LHCN-M2 (cell line): ENCODE measurements around the gene GNG7. TPM values are rescaled to one million over a fixed set of nuclear protein-coding genes. Genes with fewer than 3 reads are reported as not detected.
"Not testable (repeated sequence)": the region's sequence is repeated elsewhere in the genome, so short reads cannot be mapped to it uniquely, and the experiment has no call there.

Experiments
- DNase-seq: peaks from one replicate; pipeline ENCODE4 v3.0.0-alpha.2; 2012; ENCODE audit warnings: low read depth
- total RNA-seq: library from RNA; depleted of rRNA; stranded (reverse); fragments of >200 nt; gene quantifications from 2 replicates; pipeline ENCODE4 v1.2.3, GENCODE V29; 2014

Gene GNG7
- total RNA-seq, 1 experiment from 2014 or later, result not detected

DNA sequence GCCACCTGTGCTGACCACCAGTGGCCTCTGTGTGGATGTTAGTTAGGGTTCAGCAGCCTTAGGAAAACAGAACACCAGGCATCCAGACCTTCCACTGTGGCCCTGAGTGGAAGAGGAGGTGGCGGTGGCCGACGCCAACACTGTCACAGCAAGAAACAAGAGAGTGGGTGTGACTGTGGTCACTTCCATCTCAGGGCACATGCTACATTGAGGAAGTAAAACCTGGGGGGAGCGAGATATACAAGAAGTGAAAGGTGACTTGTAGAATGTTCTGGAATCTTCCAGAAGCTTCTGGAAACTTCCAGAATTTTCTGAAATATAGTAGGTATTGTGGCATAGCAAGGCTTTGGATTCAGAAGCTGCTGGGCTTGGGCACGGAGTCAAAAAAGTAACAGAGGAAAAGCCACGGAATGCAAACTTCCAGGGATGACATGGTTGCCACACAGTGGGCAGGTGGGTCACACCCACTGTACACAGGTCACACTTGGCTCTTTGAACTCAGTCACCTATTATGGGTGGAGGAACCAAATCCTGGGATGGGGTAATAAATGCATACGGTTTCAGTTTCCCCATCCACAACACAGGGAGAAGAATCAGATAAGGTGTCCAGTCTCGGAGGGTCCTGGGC lies 24.3 kb downstream of the GNG7 start:
- DNase-seq, result no peak

DNA sequence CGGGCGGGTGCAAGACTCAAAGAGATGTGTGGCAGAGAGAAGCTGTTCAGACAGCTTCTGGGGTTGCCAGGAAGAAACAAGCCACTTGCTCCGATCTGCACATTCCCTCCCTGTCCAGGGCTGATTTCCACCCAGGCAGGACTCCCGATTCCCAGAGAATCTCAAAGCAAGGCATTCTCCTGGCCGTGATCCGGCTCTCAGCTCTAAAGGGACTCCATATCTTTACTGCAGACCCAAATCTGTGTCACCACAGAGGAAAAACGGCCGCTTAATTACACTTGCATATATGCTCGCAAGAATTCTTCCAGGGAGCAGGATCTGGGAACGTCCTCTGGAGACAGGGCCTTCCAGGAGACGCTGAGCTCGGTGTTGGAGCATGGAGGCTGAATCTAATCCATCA lies 25.7 kb downstream of the GNG7 start:
- no peak for DNase-seq

DNA sequence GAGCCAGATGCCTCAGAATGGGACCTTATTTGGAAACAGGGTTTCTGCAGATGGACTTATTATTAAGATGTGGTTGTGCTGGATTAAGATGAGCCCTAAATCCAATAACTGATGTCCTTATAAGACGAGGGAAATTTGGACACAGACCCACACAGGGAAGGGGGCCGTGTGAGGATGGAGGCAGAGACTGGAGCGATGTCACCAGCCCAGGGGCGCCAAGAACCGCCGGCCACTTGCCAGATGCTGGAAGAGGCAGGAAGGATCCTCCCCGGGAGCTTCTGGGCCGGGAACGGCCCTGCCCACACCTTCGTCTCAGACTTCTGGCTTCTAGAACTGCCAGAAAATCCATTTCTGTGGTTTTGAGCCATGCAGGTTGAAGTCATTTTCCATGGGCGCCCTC lies 26.6 kb downstream of the GNG7 start:
- DNase-seq, result no peak

DNA sequence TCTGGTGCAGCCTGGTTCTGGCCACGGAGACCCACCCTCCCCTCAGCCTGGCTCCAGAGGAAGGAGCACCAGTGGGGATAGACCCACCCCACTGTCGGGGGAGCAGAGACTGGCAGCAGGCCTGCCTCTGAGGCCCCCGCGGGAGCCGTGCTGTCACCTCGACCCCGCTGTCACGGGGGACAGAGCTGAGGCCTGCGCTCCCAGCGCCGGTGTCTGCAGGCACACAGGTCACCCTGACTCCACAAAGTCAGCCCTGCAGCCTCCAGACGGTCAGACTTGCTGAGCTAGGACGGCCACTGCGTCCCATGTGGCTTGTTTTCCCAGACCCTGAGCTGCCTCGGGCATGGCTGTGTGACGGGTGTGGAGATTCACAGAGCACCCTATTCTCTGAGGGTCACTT lies 32.3 kb downstream of the GNG7 start:
- DNase-seq, result no peak

DNA sequence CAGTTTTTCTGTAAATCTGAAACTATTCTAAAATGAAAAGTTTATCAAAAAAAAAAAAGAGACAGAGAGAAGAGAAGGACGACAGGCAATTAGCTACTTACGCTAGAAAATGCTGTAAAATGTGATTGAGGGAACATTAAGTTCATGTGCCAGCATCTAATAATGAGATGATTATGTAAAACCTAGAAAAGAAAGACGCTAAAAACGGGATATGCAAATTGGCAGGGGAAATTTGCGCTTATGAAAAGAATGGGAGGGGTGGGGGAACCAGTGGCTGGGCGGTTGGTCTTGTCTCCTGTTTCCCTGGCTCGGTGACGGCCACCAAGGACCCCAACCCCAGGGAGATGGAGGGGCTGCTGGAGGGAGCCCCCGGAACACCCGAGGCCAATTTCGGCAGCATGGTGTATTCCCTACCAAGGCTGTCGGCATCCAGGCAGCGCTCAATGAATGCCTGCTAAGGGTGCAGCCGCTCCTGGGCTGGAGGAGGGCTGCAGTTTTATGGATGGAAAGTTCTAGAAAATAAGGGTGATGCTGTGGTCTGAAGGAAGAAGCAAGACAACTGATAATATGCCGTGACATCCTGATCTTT lies 34.2 kb downstream of the GNG7 start:
- no peak for DNase-seq

DNA sequence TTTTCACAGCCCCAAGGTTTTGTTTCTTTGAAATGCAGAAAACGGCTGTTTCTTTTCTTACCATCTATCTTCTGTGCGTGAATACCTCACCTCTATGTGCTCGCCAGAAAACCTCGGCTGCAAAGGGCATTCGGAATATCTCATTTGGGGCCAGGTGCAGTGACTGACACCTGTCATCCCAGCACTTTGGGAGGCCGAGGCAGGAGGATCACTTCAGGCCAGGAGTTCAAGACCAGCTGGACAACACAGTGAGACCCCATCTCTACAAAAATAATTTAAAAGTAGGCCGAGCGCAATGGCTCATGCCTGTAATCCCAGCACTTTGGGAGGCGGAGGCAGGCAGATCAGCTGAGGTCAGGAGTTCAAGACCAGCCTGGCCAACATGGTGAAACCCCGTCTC lies 35.1 kb downstream of the GNG7 start:
- DNase-seq, result not testable (repeated sequence)

DNA sequence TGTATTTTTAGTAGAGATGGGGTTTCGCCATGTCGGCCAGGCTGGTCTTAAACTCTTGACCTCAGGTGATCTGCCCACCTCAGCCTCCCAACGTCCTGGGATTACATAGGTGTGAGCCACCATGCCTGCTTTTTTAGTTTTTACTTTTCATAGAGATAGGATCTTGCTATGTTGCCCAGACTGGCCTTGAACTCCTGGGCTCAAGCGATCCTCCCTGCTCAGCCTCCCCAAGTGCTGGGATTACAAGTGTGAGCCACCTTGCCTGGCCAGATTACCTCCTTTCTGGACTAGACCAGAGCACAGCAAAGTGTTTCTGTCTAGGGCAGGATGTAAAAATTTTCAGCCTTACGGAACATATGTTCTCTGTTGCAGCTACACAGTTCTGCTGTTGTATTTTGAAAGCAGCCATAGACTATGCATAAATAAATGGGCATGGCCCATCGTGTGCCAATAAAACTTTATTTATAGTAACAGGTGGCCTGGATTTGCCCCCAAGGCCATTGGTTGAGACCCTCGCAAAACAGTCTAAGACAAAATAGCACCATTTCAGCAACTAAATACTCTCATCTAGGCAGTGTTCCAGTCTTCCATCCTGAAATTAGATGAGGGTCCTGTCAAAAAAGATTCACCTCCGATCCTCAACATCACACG lies 36.0 kb downstream of the GNG7 start:
- DNase-seq, result no peak

DNA sequence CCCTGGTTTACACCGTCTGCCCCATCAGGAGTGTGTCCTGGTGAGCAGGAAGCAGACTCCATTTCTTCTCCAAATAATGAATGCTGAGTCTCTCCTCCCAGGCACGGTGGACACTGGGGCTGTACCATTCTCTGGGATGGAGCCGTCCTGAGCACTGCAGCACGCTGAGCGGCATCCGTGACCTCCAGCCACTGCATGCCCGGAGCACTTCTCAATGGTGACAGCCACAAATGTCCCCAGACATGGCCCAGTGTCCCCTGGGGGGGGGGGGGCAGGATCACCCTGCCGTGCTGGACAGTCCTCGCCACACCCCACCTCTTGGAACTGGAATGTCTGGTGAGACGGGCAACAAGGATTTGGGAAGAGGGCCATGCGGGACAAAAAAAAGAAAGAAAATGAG lies 37.4 kb downstream of the GNG7 start:
- DNase-seq, result no peak

DNA sequence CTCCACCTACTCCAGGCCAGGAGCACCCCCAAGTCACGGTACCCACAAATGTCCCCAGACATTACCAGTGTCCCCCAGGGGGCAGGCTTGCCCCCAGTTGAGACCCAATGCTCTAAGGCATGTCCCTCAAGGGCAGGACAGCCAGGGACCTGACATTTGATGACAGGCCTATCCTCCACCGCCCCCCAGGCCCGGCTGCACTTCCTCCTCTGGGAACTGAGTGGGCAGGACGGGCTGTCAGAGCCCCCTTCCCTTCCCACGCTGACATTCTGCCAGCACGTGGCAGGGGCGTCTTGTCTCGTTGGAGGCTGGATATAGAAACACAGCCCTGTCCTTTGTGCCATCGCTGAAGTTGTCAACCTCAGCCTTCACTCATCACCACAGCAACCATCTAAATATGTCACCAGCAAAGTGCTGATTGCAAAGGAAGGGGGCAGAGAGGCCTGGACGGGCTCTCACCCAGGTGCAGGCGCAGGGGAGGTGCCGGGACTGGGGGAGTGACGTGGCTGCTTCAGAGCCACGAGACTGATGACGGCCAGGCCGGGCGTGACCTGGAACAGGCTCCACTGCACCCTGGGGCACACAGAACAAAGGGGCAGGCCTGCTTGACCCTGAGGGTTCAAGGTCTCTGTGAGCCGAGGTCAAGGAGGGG lies 38.4 kb downstream of the GNG7 start:
- DNase-seq, result no peak

DNA sequence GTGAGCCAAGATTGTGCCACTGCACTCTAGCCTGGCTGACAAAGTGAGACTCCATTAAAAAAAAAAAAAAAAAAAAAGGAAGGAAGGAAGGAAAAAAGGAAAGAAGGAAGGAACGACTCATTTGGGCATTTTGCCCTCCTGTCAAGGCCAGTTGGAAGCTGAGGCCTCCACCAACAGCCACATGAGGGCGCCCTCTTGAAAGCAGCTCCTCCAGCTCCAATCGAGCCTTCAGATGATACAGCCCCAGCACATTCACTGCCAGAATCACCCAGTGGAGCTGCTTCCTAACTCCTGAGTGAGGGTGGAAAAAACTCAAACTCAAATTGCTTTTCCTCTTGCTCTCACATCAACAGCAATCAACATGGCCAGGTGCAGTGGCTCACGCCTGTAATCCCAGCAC lies 40.9 kb downstream of the GNG7 start:
- peak; percentile 21 for DNase-seq

DNA sequence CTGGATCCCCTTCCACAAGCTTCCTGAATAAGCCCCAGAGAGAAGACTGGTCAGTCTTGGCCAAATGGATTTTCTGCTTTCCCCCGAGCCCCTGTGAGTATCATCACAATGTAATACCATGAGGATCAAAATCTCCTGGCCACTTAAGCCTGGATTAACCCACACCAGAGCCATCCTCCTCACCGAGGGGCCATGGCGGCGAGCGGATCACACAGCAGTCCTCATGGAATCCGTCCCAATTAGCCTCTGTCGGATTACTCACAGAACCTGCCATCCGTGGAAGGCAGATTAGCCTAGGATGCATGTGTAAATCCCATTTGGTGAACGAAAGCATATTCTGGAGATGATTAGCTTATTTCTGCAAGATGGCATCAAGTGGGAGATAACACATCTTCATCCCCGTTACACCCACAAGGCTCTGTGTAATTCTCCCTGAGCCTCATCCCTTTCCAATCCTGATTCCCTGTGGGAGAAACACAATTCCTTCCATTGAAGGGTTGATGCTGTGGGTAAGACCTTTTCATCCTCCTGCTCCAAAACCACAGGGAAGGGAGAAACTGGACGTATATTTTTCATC lies 42.5 kb downstream of the GNG7 start:
- no peak for DNase-seq

DNA sequence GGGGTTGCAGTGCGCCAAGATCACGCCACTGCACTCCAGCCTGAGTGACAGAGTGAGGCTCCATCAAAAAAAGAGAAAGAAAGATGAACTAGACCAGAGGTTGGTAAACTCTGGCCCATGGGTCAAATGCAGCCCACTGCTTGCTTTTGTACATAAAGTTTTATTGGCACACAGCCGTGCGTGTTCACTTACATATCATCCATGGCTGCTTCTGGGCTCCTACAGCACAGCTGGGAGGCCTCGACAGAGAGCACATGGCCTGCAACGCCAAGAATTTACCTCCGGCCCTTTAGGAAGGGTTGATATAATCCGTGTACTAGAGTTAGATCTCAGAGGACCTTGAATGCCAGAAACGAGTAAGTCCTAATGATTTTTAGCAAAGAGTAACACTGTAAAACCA lies 46.0 kb downstream of the GNG7 start:
- DNase-seq, result no peak

DNA sequence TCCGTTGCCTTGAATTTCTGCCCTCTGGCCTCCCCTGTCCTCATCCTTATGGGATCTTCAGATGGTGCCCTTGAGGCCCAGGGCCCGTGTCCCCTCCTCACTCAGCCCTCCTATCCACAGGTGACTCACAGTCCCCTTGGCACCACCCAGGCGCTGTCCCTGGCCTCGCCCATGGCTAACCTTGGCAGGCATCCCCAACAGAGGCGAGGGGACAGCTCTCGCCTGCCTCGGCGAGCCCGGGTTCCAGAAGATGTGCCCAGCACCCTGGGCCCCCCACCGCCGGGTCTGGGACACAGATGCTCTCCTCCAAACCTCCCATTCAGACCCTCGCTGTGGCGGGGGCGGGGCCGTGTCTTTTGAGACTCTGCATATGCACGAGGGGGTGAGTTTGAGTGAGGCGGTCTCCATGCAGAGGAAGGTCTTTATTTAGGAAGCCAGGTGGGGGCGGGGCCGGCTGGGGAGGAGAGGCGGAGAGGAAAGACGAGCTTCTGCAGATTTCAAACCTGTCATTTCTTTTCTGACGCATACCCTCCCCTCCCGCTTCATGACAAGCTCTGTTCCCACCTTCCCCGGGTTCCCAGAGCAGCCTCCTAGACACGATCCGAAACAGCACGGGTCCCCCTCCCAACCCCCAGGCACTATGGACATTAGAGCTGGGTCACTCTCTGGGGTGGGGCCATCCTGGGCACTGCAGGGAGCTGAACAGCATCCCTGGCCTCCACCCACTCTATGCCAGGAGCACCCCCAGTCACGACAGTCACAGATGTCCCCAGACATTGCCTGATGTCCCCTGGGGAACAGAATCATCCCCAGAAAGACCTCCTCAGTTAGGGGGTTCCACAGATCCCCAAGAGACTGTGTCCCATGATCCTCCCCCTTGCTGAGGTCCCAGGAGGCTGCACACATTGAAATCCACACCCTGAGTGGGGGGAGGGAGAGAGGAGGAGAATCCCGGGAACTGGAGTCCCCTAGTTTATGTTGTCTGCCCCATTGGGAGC lies 48.5 kb downstream of the GNG7 start:
- no peak for DNase-seq

DNA sequence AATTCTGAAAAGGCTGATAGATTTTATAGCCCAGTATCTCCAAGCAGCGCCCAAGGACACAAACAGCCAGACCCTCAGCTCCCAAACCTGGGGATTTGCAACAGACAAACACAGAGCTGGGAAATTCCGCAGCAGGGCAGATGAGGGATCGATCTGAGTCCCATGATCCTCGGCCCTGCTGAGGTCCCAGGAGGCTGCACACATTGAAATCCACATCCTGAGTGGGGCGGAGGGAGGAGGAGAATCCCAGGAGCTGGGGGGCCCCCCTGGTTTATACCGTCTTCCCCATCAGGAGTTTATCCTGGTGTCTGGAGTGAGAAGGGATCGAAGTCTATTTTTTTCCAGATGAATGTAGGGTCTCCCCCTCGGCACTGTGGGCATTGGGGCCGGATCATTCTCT lies 49.3 kb downstream of the GNG7 start:
- no peak for DNase-seq

DNA sequence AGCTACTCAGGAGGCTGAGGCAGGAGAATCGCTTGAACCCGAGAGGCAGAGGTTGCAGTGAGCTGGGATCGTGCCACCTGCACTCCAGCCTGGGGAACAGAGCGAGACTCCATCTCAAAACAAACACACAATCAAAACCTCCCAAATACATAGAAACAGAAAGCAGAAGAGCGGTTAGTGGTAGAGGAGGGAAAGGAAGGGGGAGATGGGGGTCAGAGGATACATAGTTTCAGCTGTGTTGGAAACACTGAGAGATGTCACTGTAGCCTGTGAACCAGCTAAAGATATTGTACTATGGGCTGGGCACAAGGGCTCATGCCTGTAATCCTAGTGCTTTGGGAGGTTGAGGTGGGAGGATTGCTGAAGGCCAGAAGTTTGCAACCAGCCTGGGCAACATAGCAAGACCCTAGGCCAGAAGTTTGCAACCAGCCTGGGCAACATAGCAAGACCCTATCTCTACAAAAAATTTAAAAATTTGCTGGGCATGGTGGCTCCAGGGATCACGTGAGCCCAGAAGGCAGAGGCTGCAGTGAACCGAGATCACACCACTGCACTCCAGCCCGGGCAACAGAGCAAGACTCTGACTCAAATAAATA lies 49.9 kb downstream of the GNG7 start:
- DNase-seq, result no peak

DNA sequence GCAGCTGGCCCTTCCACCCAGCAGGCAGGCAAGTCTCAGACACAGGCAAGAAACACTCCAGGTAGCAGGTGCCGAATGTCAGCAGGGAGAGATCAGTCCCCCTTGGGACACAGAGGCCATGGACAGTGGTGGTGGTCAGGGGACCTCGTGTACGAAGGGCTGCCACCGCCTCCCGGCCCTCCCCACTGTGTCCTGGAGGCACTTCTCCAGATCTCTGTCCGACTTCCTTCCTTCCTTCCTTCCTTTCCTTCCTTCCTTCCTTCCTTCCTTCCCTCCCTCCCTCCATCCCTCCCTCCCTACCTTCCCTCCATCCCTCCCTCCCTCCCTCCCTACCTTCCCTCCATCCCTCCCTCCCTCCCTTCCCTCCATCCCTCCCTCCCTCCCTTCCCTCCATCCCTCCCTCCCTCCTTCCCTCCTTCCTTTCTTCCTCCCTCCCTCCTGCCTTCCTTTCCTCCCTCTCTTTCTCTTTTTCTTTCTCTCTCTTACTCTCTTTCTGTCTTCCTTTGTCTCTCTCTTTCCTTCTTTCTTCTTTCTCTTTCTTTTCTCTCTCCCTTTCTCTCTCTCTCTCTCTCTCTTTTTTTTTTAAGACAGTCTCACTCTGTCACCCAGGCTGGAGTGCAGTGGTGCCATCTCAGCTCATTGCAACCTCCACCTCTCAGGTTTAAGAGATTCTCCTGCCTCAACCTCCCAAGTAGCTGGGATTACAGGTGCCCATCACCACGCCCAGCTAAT lies 51.3 kb downstream of the GNG7 start:
- not testable (repeated sequence) for DNase-seq

DNA sequence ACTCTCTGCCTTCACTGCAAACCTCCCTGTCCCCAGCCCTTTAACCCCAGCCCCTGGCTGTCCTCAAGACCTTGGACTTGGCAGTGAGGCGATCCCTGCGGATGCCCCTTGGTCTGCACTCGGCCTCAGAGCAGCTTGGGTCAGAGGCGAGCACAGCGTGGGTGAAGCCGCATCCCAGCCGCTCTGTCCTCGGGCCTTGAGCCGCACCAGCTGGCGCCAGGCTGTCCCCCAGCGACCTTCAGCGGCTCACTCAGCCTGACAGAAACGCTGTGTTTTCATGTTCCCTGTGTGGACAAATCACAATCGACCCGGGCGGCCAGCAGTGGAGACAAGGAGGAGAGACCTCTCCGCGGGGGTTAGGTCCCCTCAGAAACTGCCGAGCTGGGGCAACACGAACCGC lies 52.0 kb downstream of the GNG7 start:
- no peak for DNase-seq

DNA sequence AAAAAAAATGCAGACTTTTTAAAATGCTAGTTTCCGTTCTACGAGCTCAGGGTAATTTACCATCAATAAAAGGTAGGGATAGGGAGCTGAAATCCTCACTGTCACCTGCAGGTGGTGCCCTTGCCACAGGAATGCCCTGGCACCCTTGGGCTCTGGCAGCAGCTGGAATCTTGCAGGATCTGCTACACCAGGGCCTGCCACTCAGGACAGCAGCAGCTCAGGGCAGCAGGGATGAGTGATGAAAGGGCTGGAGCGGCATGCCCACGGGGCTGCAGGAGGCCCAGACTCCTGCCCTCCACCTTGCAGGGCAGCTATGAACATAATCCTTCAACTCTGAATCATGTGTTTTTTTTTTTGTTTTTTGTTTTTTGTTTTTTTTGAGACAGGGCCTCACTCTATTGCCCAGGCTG lies 54.0 kb downstream of the GNG7 start:
- peak; percentile 86 for DNase-seq

DNA sequence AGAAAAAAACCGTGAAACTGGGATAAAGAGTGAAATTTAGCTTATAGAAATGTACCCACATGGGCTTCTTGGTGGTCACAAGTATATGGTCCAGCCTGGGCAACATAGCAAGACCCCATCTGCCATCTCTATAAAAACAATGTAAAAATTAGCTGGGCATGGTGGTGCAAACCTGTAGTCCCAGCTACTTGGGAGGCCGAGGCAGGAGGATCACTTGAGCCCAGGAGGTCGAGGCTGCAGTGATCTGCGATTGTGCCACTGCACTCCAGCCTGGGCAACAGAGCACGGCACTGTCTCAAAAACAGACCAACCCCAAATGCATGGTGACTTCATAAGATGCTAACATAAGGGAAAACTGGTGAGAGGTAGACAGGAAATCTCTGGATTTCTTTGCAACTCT lies 54.4 kb downstream of the GNG7 start:
- no peak for DNase-seq

DNA sequence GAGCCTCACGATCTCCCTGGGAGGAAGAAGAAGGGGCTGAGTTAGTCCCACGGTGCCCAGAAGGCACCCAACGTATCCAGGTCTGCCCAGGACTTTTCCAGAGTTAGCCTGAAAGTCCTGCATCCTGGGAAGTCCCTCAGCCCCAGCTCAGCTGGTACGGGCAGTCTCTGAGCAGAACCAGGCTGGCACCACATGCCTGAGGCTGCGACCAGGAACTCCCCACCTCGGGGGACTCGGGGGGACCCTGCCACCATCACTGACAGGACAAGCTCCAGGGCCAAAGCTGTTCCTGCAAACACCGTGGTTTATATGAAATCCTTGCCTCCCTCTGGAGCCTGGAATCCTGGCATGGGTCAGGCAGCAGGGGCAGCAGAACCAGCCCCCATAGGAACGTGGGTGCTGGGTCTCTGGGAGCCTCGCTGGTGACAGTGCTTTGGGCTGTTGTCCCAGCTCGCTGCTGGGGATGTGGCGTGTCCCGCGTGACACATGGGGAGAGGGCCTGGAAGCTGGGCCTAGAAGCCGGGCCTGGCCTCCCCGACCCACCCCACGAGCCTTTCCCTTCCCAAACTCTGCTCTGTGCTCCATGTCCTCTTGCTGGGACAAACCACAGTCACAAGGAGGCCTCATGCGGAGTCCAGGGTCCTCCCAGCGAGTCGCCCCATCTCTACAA lies 55.5 kb downstream of the GNG7 start:
- no peak for DNase-seq
